HCT116 (cell line): ENCODE data around the gene TXNDC12. TPM values are rescaled to one million over a fixed set of nuclear protein-coding genes. Genes with fewer than 3 reads are reported as not detected.
"Not testable (repeated sequence)": the region's sequence is repeated elsewhere in the genome, so short reads cannot be mapped to it uniquely, and the experiment has no call there.

ENCODE experiments used
- ATAC-seq: fragments of 200-7000 bp; cut with Tn5 transposase; 2 replicates; pipeline ENCODE4 v1.9.1; 2020; ENCODE audit warnings: mild to moderate bottlenecking, moderate library complexity
- BruUV-seq: library from RNA; stranded (reverse); fragments of 400-500 nt; replicated peaks from 2 replicates; lab custom pipeline; 2021; lab: Mats Ljungman, UMichigan
- CTCF ChIA-PET: fragments of 300-600 bp; sonication (Branson Sonifier 250); formaldehyde crosslinking; loops from one replicate; lab custom pipeline; 2021; ENCODE audit warnings: antibody characterized with exemption; lab: Charles Lee
- POLR2A ChIA-PET: fragments of 300-600, 350-600 bp; sonication (Branson Sonifier 250); formaldehyde crosslinking; loops from one replicate; lab custom pipeline; 2021; ENCODE audit warnings: antibody characterized with exemption; lab: Charles Lee
- RAD21 ChIA-PET, 2 experiments: fragments of 300-600 bp; sonication (Branson Sonifier 250); formaldehyde crosslinking; loops; one replicate each; lab custom pipeline; 2023; ENCODE audit warnings: low total read pairs in 2 of 2; ENCODE audit not compliant: uncharacterized antibody in 2 of 2, unreplicated experiment in 2 of 2, low non-redundant PET in 1 of 2; lab: Charles Lee
- DNase-seq: peaks from one replicate; pipeline ENCODE4 v3.0.0-alpha.2; 2010; ENCODE audit warnings: low read depth, low spot score
- H2AFZ ChIP-seq: fragments of 200-600 bp; shearing (Covaris generic), sonication (generic); 2 replicates; pipeline ENCODE4 v1.6.1; 2017; ENCODE audit warnings: low read depth, mixed run types, mixed read lengths, antibody characterized with exemption, low read length; ENCODE audit not compliant: poor library complexity, severe bottlenecking
- H3K27ac ChIP-seq: 2 replicates; pipeline ENCODE4 v1.5.1; 2012; ENCODE audit warnings: low read depth, low read length
- H3K27me3 ChIP-seq: fragments of 200-600 bp; sonication (generic); 2 replicates; pipeline ENCODE4 v1.6.1; 2016; ENCODE audit warnings: mixed run types, low read length, mixed read lengths; ENCODE audit not compliant: insufficient read depth
- H3K36me3 ChIP-seq, 2 experiments: fragments of 200-500 bp in 1 of 2; fragments of 200-600 bp in 1 of 2; sonication (Bioruptor generic) in 1 of 2; sonication (generic) in 1 of 2; 2 replicates each; pipeline versions ENCODE4 v1.5.1 to v1.6.1; 2014 to 2016; ENCODE audit warnings: low read length in 2 of 2, inconsistent platforms in 1 of 2, mixed read lengths in 1 of 2, mixed run types in 1 of 2; ENCODE audit not compliant: insufficient read depth in 2 of 2, control insufficient read depth in 1 of 2
- H3K4me1 ChIP-seq, 2 experiments: fragments of 200-600 bp in 1 of 2; sonication (generic) in 1 of 2; 2 replicates each; pipeline versions ENCODE4 v1.5.1 to v1.6.1; 2012 to 2017; ENCODE audit warnings: low read length in 2 of 2, inconsistent platforms in 1 of 2, mild to moderate bottlenecking in 1 of 2, mixed read lengths in 1 of 2, mixed run types in 1 of 2, moderate library complexity in 1 of 2; ENCODE audit not compliant: insufficient read depth in 2 of 2, control insufficient read depth in 1 of 2
- H3K4me2 ChIP-seq: fragments of 200-600 bp; sonication (generic); 2 replicates; pipeline ENCODE4 v1.6.1; 2017; ENCODE audit warnings: mixed run types, low read length, mixed read lengths
- H3K4me3 ChIP-seq, 2 experiments: fragments of 200-600 bp in 1 of 2; sonication (generic) in 1 of 2; replicated peaks in 1 of 2; 2 replicates each; pipeline ENCODE4 v1.5.1; 2011 to 2016; ENCODE audit warnings: low read length in 2 of 2, control low read depth in 1 of 2, low read depth in 1 of 2, mild to moderate bottlenecking in 1 of 2, mixed read lengths in 1 of 2, mixed run types in 1 of 2
- H3K79me2 ChIP-seq: fragments of 200-600 bp; sonication (generic); 2 replicates; pipeline ENCODE4 v1.6.1; 2017; ENCODE audit warnings: mild to moderate bottlenecking, mixed run types, low read length, moderate library complexity, mixed read lengths; ENCODE audit not compliant: insufficient read depth
- H3K9ac ChIP-seq: fragments of 200-600 bp; sonication (generic); 2 replicates; pipeline ENCODE4 v1.6.1; 2016; ENCODE audit warnings: low read length, mixed read lengths
- H3K9me2 ChIP-seq: fragments of 200-600 bp; sonication (generic), shearing (Covaris generic); 2 replicates; pipeline ENCODE4 v1.6.1; 2017; ENCODE audit warnings: mixed run types, mild to moderate bottlenecking, moderate library complexity; ENCODE audit not compliant: insufficient read depth
- H3K9me3 ChIP-seq, 2 experiments: fragments of 200-500 bp in 1 of 2; fragments of 200-600 bp in 1 of 2; sonication (Bioruptor generic) in 1 of 2; sonication (generic) in 1 of 2; 2 replicates each; pipeline ENCODE4 v1.6.1; 2014 to 2017; ENCODE audit warnings: low read length in 2 of 2, mixed read lengths in 2 of 2, inconsistent platforms in 1 of 2, low read depth in 1 of 2, mild to moderate bottlenecking in 1 of 2, mixed run types in 1 of 2, moderate library complexity in 1 of 2; ENCODE audit not compliant: control insufficient read depth in 1 of 2, insufficient read depth in 1 of 2
- H4K20me1 ChIP-seq: fragments of 200-600 bp; sonication (generic), shearing (Covaris generic); 2 replicates; pipeline ENCODE4 v1.6.1; 2017; ENCODE audit warnings: mixed run types, mild to moderate bottlenecking, moderate library complexity; ENCODE audit not compliant: insufficient read depth
- CTCF ChIP-seq, 3 experiments: fragments of 200-600 bp in 1 of 3; sonication (generic) in 1 of 3; IDR thresholded peaks in 2 of 3; conservative IDR thresholded peaks in 1 of 3; 2 replicates each; pipeline ENCODE4 v1.5.1; 2012 to 2017; ENCODE audit warnings: low read depth in 2 of 3, low read length in 2 of 3, antibody characterized with exemption in 1 of 3, borderline replicate concordance in 1 of 3, control low read depth in 1 of 3, mild to moderate bottlenecking in 1 of 3, mixed read lengths in 1 of 3, mixed run types in 1 of 3, moderate library complexity in 1 of 3; ENCODE audit not compliant: insufficient read depth in 1 of 3
- ELF1 ChIP-seq: IDR thresholded peaks from 2 replicates; pipeline ENCODE4 v1.6.1; 2012; ENCODE audit warnings: low read depth, borderline replicate concordance
- EZH2phosphoT487 ChIP-seq: fragments of 200-600 bp; IDR thresholded peaks from 2 replicates; pipeline ENCODE4 v1.6.1; 2018; ENCODE audit warnings: antibody characterized with exemption, borderline replicate concordance
- POLR2A ChIP-seq: IDR thresholded peaks from 2 replicates; pipeline ENCODE4 v1.7.0; 2011; ENCODE audit warnings: borderline replicate concordance; ENCODE audit not compliant: insufficient read depth, insufficient read length; ENCODE audit errors: extremely low read depth
- POLR2AphosphoS5 ChIP-seq: IDR thresholded peaks from 2 replicates; pipeline ENCODE4 v1.6.1; 2011; ENCODE audit warnings: mild to moderate bottlenecking, low read depth, low read length, moderate library complexity
- RAD21 ChIP-seq: IDR thresholded peaks from 2 replicates; pipeline ENCODE4 v1.6.1; 2012; ENCODE audit warnings: low read depth, mild to moderate bottlenecking
- SIN3A ChIP-seq: IDR thresholded peaks from 2 replicates; pipeline ENCODE4 v1.6.1; 2012; ENCODE audit warnings: low read depth
- SP1 ChIP-seq: IDR thresholded peaks from 2 replicates; pipeline ENCODE4 v1.6.1; 2012; ENCODE audit warnings: low read depth
- SRF ChIP-seq: IDR thresholded peaks from 2 replicates; pipeline ENCODE4 v1.6.1; 2012; ENCODE audit warnings: low read depth
- YY1 ChIP-seq: IDR thresholded peaks from 2 replicates; pipeline ENCODE4 v1.6.1; 2011; ENCODE audit warnings: low read length, low read depth, moderate library complexity, mild to moderate bottlenecking; ENCODE audit not compliant: insufficient replicate concordance; ENCODE audit errors: extremely low read depth
- ZFX ChIP-seq: fragments of 450-650 bp; IDR thresholded peaks from 2 replicates; pipeline ENCODE4 v1.6.1; 2017
- ZNF274 ChIP-seq: fragments of 200-500 bp; sonication (Bioruptor generic); IDR thresholded peaks from 2 replicates; pipeline ENCODE4 v1.6.1; 2014; ENCODE audit warnings: mild to moderate bottlenecking, low read depth, low read length, inconsistent platforms
- intact Hi-C: fragments of 100-400 bp; cut with micrococcal nuclease; formaldehyde crosslinking; loops from 2 replicates; pipeline ENCODE4 v1.10.0; 2022
- total RNA-seq: library from RNA; stranded (reverse); gene quantifications from one replicate; pipeline ENCODE4 v1.2.1, GENCODE V29; 2021; ENCODE audit not compliant: unreplicated experiment
- TF ChIP-seq, protein P1 (sequence below): IDR thresholded peaks from 2 replicates; pipeline ENCODE4 v1.6.1; 2011; ENCODE audit warnings: mild to moderate bottlenecking, low read length, moderate library complexity; ENCODE audit not compliant: insufficient replicate concordance; ENCODE audit errors: extremely low read depth

TXNDC12 gene
- total RNA-seq, 1 experiment from 2014 or later = 82.8 TPM

DNA sequence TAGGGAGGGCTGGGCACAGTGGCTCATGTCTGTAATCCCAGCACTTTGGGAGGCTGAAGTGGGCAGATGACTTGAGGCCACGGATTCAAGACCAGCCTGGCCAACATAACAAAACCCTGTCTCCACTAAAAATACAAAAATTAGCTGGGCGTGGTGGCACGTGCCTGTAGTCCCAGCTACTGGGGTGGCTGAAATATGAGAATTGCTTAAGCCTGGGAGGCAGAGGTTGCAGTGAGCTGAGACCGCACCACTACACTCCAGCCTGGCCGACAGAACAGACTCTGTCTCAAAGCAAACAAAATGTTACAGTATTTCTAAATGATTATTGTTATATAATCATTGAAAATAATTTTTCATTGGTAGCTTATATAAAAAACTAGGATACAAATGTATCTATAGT lies 26.2 kb downstream of the TXNDC12 start:
- H3K9ac ChIP-seq, H3K27me3 ChIP-seq, H3K4me3 ChIP-seq, H3K9me2 ChIP-seq, H3K9me3 ChIP-seq, H4K20me1 ChIP-seq, DNase-seq, CTCF ChIA-PET, intact Hi-C loops, H3K4me2 ChIP-seq, H3K27ac ChIP-seq, POLR2A ChIA-PET, BruUV-seq, H2AFZ ChIP-seq, RAD21 ChIA-PET, ATAC-seq: not testable (repeated sequence)
- Histone ChIP-seq H3K4me1 (peaks cover 5 to 14% of the 10 kb centered on the region in 2 experiments; a peak in 2 of 4 replicates), H3K36me3 (peaks cover 7 to 17% of the 10 kb centered on the region in 2 experiments; a peak in 2 of 4 replicates), H3K79me2 (peaks cover 42% of the 10 kb centered on the region)

GRCh38 chr1:52028328-52028727 lies 26.7 kb downstream of the TXNDC12 start:
- H3K79me2 ChIP-seq = peaks cover 40% of the 10 kb centered on the region
- no peaks in the 10 kb centered on the region for H3K9me2 ChIP-seq
- H3K36me3 ChIP-seq = peaks cover 12 to 18% of the 10 kb centered on the region in 2 experiments; a peak in 3 of 4 replicates
- H3K4me1 ChIP-seq = peaks cover 5 to 12% of the 10 kb centered on the region in 2 experiments; a peak in 2 of 4 replicates
- ChIA-PET POLR2A (no interaction called here), RAD21 (no interaction called here), CTCF (no interaction called here)
- intact Hi-C loops = no loop called here
- no peak overlapping the region for H3K4me2 ChIP-seq
- no peaks in the 10 kb centered on the region for H3K9me3 ChIP-seq
- H4K20me1 ChIP-seq = no peaks in the 10 kb centered on the region
- no peak overlapping the region for H2AFZ ChIP-seq
- no peak for DNase-seq
- H3K27ac ChIP-seq = no peak overlapping the region
- no peak for ATAC-seq
- BruUV-seq = no TSS peak
- H3K27me3 ChIP-seq = no peaks in the 10 kb centered on the region
- no peak for TF ChIP-seq POLR2A
- no peak for TF ChIP-seq POLR2AphosphoS5
- TF ChIP-seq SP1 = no peak
- no peak for TF ChIP-seq RAD21
- TF ChIP-seq ZNF274 = no peak
- TF ChIP-seq ZFX = no peak
- no peak for TF ChIP-seq EZH2phosphoT487
- TF ChIP-seq YY1 = no peak
- TF ChIP-seq, protein P1, sequence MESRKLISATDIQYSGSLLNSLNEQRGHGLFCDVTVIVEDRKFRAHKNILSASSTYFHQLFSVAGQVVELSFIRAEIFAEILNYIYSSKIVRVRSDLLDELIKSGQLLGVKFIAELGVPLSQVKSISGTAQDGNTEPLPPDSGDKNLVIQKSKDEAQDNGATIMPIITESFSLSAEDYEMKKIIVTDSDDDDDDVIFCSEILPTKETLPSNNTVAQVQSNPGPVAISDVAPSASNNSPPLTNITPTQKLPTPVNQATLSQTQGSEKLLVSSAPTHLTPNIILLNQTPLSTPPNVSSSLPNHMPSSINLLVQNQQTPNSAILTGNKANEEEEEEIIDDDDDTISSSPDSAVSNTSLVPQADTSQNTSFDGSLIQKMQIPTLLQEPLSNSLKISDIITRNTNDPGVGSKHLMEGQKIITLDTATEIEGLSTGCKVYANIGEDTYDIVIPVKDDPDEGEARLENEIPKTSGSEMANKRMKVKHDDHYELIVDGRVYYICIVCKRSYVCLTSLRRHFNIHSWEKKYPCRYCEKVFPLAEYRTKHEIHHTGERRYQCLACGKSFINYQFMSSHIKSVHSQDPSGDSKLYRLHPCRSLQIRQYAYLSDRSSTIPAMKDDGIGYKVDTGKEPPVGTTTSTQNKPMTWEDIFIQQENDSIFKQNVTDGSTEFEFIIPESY = no peak
- TF ChIP-seq SRF = no peak
- TF ChIP-seq SIN3A = no peak
- no peak for TF ChIP-seq ELF1
- no peak for TF ChIP-seq CTCF (IDR thresholded peaks at IDR 0.05 in 2 of 3, conservative IDR thresholded peaks at IDR 0.05 in 1 of 3; ENCODE audit: borderline replicate concordance in 1 of 3, insufficient read depth in 1 of 3, low read depth in 2 of 3, low read length in 2 of 3)
- H3K9ac ChIP-seq = no peak overlapping the region
- no peak overlapping the region for H3K4me3 ChIP-seq
